ENCODE measurements around the gene ETV1.

ETV1 gene

DNA sequence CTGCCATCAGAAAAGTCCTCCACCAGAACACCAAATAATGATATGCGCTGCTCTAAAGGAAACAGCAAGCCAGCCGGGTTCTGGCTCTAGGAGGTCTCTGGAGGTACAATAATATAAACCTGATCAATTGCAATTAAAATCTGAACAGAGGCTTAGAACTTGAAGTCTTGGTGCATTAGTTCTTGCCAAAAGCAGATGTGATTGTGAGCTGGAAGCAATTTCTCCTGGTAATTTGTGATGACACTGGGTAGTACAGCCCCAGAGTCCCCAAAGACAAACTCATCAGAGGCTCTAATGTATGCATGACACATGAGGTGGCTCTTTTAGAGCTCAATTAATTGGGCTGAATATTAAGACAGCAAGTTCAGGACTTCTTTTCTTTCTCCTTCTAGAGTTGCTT is 3.3 kb downstream of the ETV1 start:
- H3K9ac ChIP-seq (ENCODE audit: low read depth, low read length, poor library complexity, severe bottlenecking): no peak overlapping the region
- TF ChIP-seq CTCF (conservative IDR thresholded peaks at IDR 0.05; ENCODE audit: low read length) (no peak), EZH2phosphoT487 (IDR thresholded peaks at IDR 0.05; ENCODE audit: borderline replicate concordance) (no peak)
- H4K20me1 ChIP-seq (ENCODE audit: insufficient read depth, low read length, poor library complexity, severe bottlenecking): no peaks in the 10 kb centered on the region
- no peaks in the 10 kb centered on the region for H3F3A ChIP-seq (ENCODE audit: low read depth)
- H3K4me3 ChIP-seq (ENCODE audit: low read length, poor library complexity, severe bottlenecking): no peak overlapping the region
- H3K27me3 ChIP-seq (ENCODE audit: insufficient read depth, low read length, poor library complexity, severe bottlenecking): no peaks in the 10 kb centered on the region
- no peaks in the 10 kb centered on the region for H3K4me1 ChIP-seq (ENCODE audit: insufficient read depth, low read length, poor library complexity, severe bottlenecking)
- no peaks in the 10 kb centered on the region for H3K79me2 ChIP-seq (ENCODE audit: insufficient read depth, low read length)
- no peak overlapping the region for H2AFZ ChIP-seq (ENCODE audit: low read length)
- H3K9me2 ChIP-seq (replicated peaks; ENCODE audit: low read depth, low read length): no peaks in the 10 kb centered on the region
- H3K36me3 ChIP-seq (ENCODE audit: insufficient read depth, low read length): no peaks in the 10 kb centered on the region
- H3K4me2 ChIP-seq (ENCODE audit: low read depth, low read length, poor library complexity, severe bottlenecking): no peak overlapping the region
- H3K9me3 ChIP-seq (ENCODE audit: insufficient read depth, low read depth, low read length): no peaks in the 10 kb centered on the region

GRCh38 chr7:13984831-13985685 is 4.4 kb downstream of the ETV1 start:
- Histone ChIP-seq H3K4me3 (ENCODE audit: low read length, poor library complexity, severe bottlenecking) (no peak overlapping the region), H4K20me1 (ENCODE audit: insufficient read depth, low read length, poor library complexity, severe bottlenecking) (no peaks in the 10 kb centered on the region), H3K4me2 (ENCODE audit: low read depth, low read length, poor library complexity, severe bottlenecking) (no peak overlapping the region), H3F3A (ENCODE audit: low read depth) (no peaks in the 10 kb centered on the region), H3K27me3 (ENCODE audit: insufficient read depth, low read length, poor library complexity, severe bottlenecking) (no peaks in the 10 kb centered on the region), H3K9me3 (ENCODE audit: insufficient read depth, low read depth, low read length) (no peaks in the 10 kb centered on the region), H3K9me2 (replicated peaks; ENCODE audit: low read depth, low read length) (no peaks in the 10 kb centered on the region), H2AFZ (ENCODE audit: low read length) (no peak overlapping the region), H3K79me2 (ENCODE audit: insufficient read depth, low read length) (no peaks in the 10 kb centered on the region), H3K9ac (ENCODE audit: low read depth, low read length, poor library complexity, severe bottlenecking) (no peak overlapping the region), H3K4me1 (ENCODE audit: insufficient read depth, low read length, poor library complexity, severe bottlenecking) (no peaks in the 10 kb centered on the region), H3K36me3 (ENCODE audit: insufficient read depth, low read length) (no peaks in the 10 kb centered on the region)
- TF ChIP-seq EZH2phosphoT487 (IDR thresholded peaks at IDR 0.05; ENCODE audit: borderline replicate concordance) (no peak), CTCF (conservative IDR thresholded peaks at IDR 0.05; ENCODE audit: low read length) (no peak)

GRCh38 chr7:13984061-13984460 is 5.4 kb downstream of the ETV1 start:
- TF ChIP-seq EZH2phosphoT487 (IDR thresholded peaks at IDR 0.05; ENCODE audit: borderline replicate concordance): no peak
- no peak for TF ChIP-seq CTCF (conservative IDR thresholded peaks at IDR 0.05; ENCODE audit: low read length)

More at GRCh38 chr7:13984061-13984460, 5.4 kb downstream of the ETV1 start:
- no peaks in the 10 kb centered on the region for H3K27me3 ChIP-seq (ENCODE audit: insufficient read depth, low read length, poor library complexity, severe bottlenecking)
- H3K79me2 ChIP-seq (ENCODE audit: insufficient read depth, low read length): no peaks in the 10 kb centered on the region
- H4K20me1 ChIP-seq (ENCODE audit: insufficient read depth, low read length, poor library complexity, severe bottlenecking): no peaks in the 10 kb centered on the region
- no peaks in the 10 kb centered on the region for H3K9me3 ChIP-seq (ENCODE audit: insufficient read depth, low read depth, low read length)
- no peaks in the 10 kb centered on the region for H3K36me3 ChIP-seq (ENCODE audit: insufficient read depth, low read length)
- no peak overlapping the region for H3K4me2 ChIP-seq (ENCODE audit: low read depth, low read length, poor library complexity, severe bottlenecking)
- no peaks in the 10 kb centered on the region for H3K9me2 ChIP-seq (replicated peaks; ENCODE audit: low read depth, low read length)
- H2AFZ ChIP-seq (ENCODE audit: low read length): no peak overlapping the region
- no peak overlapping the region for H3K9ac ChIP-seq (ENCODE audit: low read depth, low read length, poor library complexity, severe bottlenecking)
- no peaks in the 10 kb centered on the region for H3K4me1 ChIP-seq (ENCODE audit: insufficient read depth, low read length, poor library complexity, severe bottlenecking)
- no peak overlapping the region for H3K4me3 ChIP-seq (ENCODE audit: low read length, poor library complexity, severe bottlenecking)
- no peaks in the 10 kb centered on the region for H3F3A ChIP-seq (ENCODE audit: low read depth)
